ENCODE measurements around the gene UBE2E1.

DNA sequence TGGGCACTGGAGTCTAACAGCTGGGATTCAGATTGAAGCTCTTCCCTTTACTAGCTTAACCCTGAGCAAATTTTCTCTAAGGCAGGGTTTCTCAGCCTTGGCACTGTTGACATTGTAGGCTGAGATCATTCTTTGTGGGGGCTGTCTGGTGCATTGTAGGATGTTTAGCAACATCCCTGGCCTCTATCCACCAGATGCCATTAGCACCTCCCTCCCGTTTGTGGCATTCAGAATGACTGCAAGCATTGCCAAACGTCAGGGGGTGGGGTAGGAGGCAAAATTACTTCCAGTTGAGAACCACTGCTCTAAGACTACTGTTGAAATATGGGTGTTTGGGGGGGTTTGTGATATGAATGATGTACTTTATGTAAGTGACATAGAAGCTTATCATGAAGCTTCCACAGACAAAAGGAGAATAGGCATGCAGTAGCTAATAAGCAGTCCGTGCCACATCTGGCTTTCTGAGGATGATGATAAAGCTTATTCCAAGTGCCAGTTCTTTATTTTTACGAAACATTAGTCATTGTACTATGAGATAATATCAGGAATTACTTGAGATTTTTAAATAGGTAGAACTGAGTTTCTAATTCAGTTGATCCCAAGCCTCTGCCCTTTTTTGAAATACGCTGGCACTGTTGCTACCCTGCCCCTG, 71.7 kb downstream of the UBE2E1 start:
- TF ChIP-seq TAF1 (IDR thresholded peaks at IDR 0.05; ENCODE audit: low read depth) (no peak), TCF12 (IDR thresholded peaks at IDR 0.05; ENCODE audit: low read depth) (no peak), CREB1 (IDR thresholded peaks at IDR 0.05; ENCODE audit: low read depth) (no peak), YY1 (IDR thresholded peaks at IDR 0.05; ENCODE audit: low read depth) (no peak), RAD21 (IDR thresholded peaks at IDR 0.05; ENCODE audit: low read depth) (no peak), TEAD4 (IDR thresholded peaks at IDR 0.05) (no peak), EP300 (IDR thresholded peaks at IDR 0.05; ENCODE audit: borderline replicate concordance) (no peak)
- TF ChIP-seq, protein P1, sequence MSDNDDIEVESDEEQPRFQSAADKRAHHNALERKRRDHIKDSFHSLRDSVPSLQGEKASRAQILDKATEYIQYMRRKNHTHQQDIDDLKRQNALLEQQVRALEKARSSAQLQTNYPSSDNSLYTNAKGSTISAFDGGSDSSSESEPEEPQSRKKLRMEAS (IDR thresholded peaks at IDR 0.05): no peak
- TF ChIP-seq, protein P2, sequence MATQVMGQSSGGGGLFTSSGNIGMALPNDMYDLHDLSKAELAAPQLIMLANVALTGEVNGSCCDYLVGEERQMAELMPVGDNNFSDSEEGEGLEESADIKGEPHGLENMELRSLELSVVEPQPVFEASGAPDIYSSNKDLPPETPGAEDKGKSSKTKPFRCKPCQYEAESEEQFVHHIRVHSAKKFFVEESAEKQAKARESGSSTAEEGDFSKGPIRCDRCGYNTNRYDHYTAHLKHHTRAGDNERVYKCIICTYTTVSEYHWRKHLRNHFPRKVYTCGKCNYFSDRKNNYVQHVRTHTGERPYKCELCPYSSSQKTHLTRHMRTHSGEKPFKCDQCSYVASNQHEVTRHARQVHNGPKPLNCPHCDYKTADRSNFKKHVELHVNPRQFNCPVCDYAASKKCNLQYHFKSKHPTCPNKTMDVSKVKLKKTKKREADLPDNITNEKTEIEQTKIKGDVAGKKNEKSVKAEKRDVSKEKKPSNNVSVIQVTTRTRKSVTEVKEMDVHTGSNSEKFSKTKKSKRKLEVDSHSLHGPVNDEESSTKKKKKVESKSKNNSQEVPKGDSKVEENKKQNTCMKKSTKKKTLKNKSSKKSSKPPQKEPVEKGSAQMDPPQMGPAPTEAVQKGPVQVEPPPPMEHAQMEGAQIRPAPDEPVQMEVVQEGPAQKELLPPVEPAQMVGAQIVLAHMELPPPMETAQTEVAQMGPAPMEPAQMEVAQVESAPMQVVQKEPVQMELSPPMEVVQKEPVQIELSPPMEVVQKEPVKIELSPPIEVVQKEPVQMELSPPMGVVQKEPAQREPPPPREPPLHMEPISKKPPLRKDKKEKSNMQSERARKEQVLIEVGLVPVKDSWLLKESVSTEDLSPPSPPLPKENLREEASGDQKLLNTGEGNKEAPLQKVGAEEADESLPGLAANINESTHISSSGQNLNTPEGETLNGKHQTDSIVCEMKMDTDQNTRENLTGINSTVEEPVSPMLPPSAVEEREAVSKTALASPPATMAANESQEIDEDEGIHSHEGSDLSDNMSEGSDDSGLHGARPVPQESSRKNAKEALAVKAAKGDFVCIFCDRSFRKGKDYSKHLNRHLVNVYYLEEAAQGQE (IDR thresholded peaks at IDR 0.05; ENCODE audit: low read depth): no peak

Data from Ishikawa (cell line).